ENCODE data around the gene STIM1.

The STIM1 gene

DNA sequence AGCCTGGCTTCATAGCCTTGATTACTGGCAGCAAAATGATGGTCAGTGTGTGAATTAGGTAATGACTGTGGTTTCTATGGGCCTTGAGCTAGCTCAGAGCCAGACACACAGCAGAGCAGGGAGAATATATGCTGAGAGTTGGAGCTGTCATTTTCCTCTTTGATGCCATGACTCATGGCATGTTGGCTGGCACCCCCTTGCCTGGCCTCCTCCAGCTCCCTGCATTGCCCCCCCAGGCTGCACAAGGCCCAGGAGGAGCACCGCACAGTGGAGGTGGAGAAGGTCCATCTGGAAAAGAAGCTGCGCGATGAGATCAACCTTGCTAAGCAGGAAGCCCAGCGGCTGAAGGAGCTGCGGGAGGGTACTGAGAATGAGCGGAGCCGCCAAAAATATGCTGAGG lies 218.8 kb downstream of the STIM1 start:
- in situ Hi-C loops (cut with HindIII; ENCODE audit: low sequenced_read_pairs): no loop called here

DNA sequence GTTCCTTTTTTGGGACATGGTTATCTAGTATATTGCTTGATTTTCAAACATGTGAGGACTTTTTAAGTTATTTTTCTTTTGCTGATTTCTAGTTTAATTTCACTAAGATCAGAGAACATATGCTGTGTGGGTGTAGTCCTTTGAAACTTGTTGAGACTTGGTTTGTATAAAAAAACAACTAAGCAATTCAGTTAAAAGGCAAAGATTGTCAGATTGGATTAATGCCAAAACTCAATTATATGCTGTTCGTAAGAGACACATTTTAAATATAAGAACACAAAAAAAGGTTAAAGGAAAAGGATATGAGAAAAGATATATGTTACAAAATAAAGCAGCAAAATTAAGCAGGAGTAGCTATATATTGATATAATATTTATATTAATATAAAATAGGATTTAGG lies 221.3 kb downstream of the STIM1 start:
- no peak for DNase-seq (ENCODE audit: low read depth)
- in situ Hi-C loops (cut with HindIII; ENCODE audit: low sequenced_read_pairs): no loop called here
- no peak for TF ChIP-seq CTCF (IDR thresholded peaks at IDR 0.05; ENCODE audit: low read depth, low read length, missing control alignments)
- H3K4me3 ChIP-seq (ENCODE audit: low read depth, low read length): no peak overlapping the region

More for the DNA sequence above, 218.8 kb downstream of the STIM1 start:
- TF ChIP-seq CTCF (IDR thresholded peaks at IDR 0.05; ENCODE audit: low read depth, low read length, missing control alignments): no peak
- no peak overlapping the region for H3K4me3 ChIP-seq (ENCODE audit: low read depth, low read length)
- DNase-seq (ENCODE audit: low read depth): no peak

GRCh38 chr11:4083198-4083597 lies 227.7 kb downstream of the STIM1 start:
- TF ChIP-seq CTCF (IDR thresholded peaks at IDR 0.05; ENCODE audit: low read depth, low read length, missing control alignments): no peak
- no peak for DNase-seq (ENCODE audit: low read depth)
- no peak overlapping the region for H3K4me3 ChIP-seq (ENCODE audit: low read depth, low read length)
- in situ Hi-C loops (cut with HindIII; ENCODE audit: low sequenced_read_pairs): no loop called here

- in situ Hi-C loops (cut with HindIII; ENCODE audit: low sequenced_read_pairs): no loop called here
- no peak for DNase-seq (ENCODE audit: low read depth)
- TF ChIP-seq CTCF (IDR thresholded peaks at IDR 0.05; ENCODE audit: low read depth, low read length, missing control alignments): no peak
- no peak overlapping the region for H3K4me3 ChIP-seq (ENCODE audit: low read depth, low read length)
These were observed 229.1 kb downstream of the STIM1 start for GRCh38 chr11:4084406-4085125.

DNA sequence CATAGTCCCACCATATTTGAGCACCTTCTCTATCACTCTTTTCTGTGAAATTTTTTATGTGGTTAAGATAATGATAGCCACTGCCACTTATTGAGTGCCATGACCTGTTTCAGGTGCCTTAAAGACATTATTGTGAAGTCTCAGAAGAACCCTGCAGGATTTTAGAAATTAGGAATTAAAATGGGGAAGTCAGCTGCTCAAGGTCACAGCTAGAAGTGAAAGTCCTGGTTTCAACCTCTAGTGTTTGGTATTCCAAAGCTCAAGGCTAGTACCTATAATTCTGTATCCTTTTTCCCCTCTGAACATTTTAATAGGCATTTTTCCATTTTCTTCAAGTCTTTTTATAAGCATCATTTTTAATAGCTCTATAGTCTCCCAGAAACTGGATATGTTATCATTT lies 230.1 kb downstream of the STIM1 start:
- H3K4me3 ChIP-seq (ENCODE audit: low read depth, low read length): no peak overlapping the region
- DNase-seq (ENCODE audit: low read depth): no peak
- in situ Hi-C loops (cut with HindIII; ENCODE audit: low sequenced_read_pairs): no loop called here
- TF ChIP-seq CTCF (IDR thresholded peaks at IDR 0.05; ENCODE audit: low read depth, low read length, missing control alignments): no peak

GRCh38 chr11:4086575-4087353 lies 231.3 kb downstream of the STIM1 start:
- H3K4me3 ChIP-seq (ENCODE audit: low read depth, low read length): no peak overlapping the region
- in situ Hi-C loops (cut with HindIII; ENCODE audit: low sequenced_read_pairs): no loop called here
- no peak for TF ChIP-seq CTCF (IDR thresholded peaks at IDR 0.05; ENCODE audit: low read depth, low read length, missing control alignments)
- no peak for DNase-seq (ENCODE audit: low read depth)
